Activated B cell treated with CpG ODN at 0.5 μM for 24 hours (primary cell): ENCODE measurements around the gene TPCN2. TPM values are rescaled to one million over a fixed set of nuclear protein-coding genes. Genes with fewer than 3 reads are reported as not detected.

ENCODE experiments used
- ATAC-seq: fragments of 200-7000 bp; cut with Tn5 transposase; one replicate; pipeline ENCODE4 v1.10.0; 2021; ENCODE audit warnings: low read depth, mild to moderate bottlenecking, moderate library complexity
- CTCF ChIA-PET: fragments of 350-600 bp; sonication (Branson Sonifier 250); formaldehyde crosslinking; loops from one replicate; lab custom pipeline; 2021; ENCODE audit warnings: antibody characterized with exemption; lab: Charles Lee
- POLR2A ChIA-PET: fragments of 350-600 bp; sonication (Branson Sonifier 250); formaldehyde crosslinking; loops from one replicate; lab custom pipeline; 2021; ENCODE audit warnings: antibody characterized with exemption; lab: Charles Lee
- DNase-seq: peaks from one replicate; pipeline ENCODE4 v3.0.0; 2022
- H3K27ac Mint-ChIP-seq: one replicate; pipeline ENCODE4 v1.8.0; 2020; ENCODE audit warnings: mixed read lengths
- H3K27me3 Mint-ChIP-seq: one replicate; pipeline ENCODE4 v1.8.0; 2021; ENCODE audit warnings: mixed read lengths
- H3K36me3 Mint-ChIP-seq: one replicate; pipeline ENCODE4 v1.8.0; 2021; ENCODE audit warnings: low read depth, mixed read lengths
- H3K4me1 Mint-ChIP-seq: one replicate; pipeline ENCODE4 v1.8.0; 2021; ENCODE audit warnings: mixed read lengths
- H3K4me3 Mint-ChIP-seq: one replicate; pipeline ENCODE4 v1.8.0; 2020; ENCODE audit warnings: mild to moderate bottlenecking, mixed read lengths
- H3K9me3 Mint-ChIP-seq: one replicate; pipeline ENCODE4 v1.8.0; 2020; ENCODE audit warnings: mixed read lengths
- CTCF ChIP-seq: fragments of 200-600 bp; IDR thresholded peaks from one replicate; pipeline ENCODE4 v1.8.0; 2022; ENCODE audit warnings: antibody characterized with exemption, mild to moderate bottlenecking
- intact Hi-C: fragments of 100-400 bp; cut with micrococcal nuclease; formaldehyde crosslinking; loops from one replicate; pipeline ENCODE4 v1.15.1; 2024
- total RNA-seq: library from RNA; stranded (reverse); gene quantifications from 2 replicates; pipeline ENCODE4 v1.2.3, GENCODE V29; 2022

Gene TPCN2
- total RNA-seq, 1 donor from 2014 or later, result 35.4 TPM

GRCh38 chr11:69167130-69167915 lies 118.6 kb downstream of the TPCN2 start:
- TF ChIP-seq CTCF, result no peak
- Mint-ChIP-seq H3K27me3 (no peaks in the 10 kb centered on the region), H3K27ac (peak overlapping the region; percentile 76), H3K36me3 (no peaks in the 10 kb centered on the region), H3K4me3 (peak overlapping the region; percentile 62), H3K4me1 (peaks cover 22% of the 10 kb centered on the region), H3K9me3 (peaks cover 4% of the 10 kb centered on the region)
- ATAC-seq (no peak), DNase-seq (no peak)
- ChIA-PET POLR2A (interaction anchor here (0.7 to 1.9 kb wide), 3 partner anchors 12 to 129 kb away, joined by 3 to 11 read pairs (median 4); partner anchors contain the start of gene SMIM38), CTCF (no interaction called here)
- intact Hi-C loops, result loop anchor here (2.0 to 5.0 kb wide), 2 partner anchors 45 to 475 kb away; no protein-coding TSS in a partner anchor

- no peak overlapping the region for H3K4me3 Mint-ChIP-seq
- intact Hi-C loops, result loop anchor here (2.0 to 5.0 kb wide), 2 partner anchors 46 to 475 kb away; no protein-coding TSS in a partner anchor
Observed at GRCh38 chr11:69167916-69168691, 119.4 kb downstream of the TPCN2 start.

DNA sequence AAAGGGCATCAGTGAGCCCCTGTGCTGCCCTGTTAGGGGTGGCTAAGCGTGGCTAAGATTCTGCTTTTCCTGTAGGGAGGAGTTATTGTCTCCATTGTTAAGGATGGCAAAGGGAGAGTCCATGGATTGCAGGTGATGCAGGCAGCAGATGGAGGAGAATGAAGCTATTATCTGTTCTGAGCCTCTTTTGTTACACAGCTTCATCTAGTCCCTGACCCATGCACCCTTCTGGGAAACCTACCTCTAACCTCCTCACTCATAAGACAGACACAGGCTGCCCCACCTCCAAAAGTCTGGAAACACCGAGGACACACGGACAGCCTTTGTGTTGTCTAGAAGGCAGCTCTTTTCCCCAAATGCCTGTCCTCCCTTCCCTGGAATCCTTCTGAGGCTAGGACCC lies 120.7 kb downstream of the TPCN2 start:
- H3K27me3 Mint-ChIP-seq, result no peaks in the 10 kb centered on the region
- intact Hi-C loops, result loop anchor here (5.0 kb wide), 1 partner anchor 47 kb away; no protein-coding TSS in a partner anchor
- ChIA-PET CTCF (no interaction called here), POLR2A (no interaction called here)
- H3K9me3 Mint-ChIP-seq, result peaks cover 3% of the 10 kb centered on the region
- no peak for DNase-seq
- H3K4me3 Mint-ChIP-seq, result no peak overlapping the region
- TF ChIP-seq CTCF, result no peak
- no peak overlapping the region for H3K27ac Mint-ChIP-seq
- H3K4me1 Mint-ChIP-seq, result peaks cover 22% of the 10 kb centered on the region
- ATAC-seq, result no peak
- H3K36me3 Mint-ChIP-seq, result no peaks in the 10 kb centered on the region

More at GRCh38 chr11:69167916-69168691, 119.4 kb downstream of the TPCN2 start:
- CTCF ChIA-PET, result no interaction called here
- Mint-ChIP-seq H3K27ac (no peak overlapping the region), H3K27me3 (no peaks in the 10 kb centered on the region), H3K36me3 (no peaks in the 10 kb centered on the region), H3K9me3 (no peaks in the 10 kb centered on the region), H3K4me1 (peaks cover 22% of the 10 kb centered on the region)
- TF ChIP-seq CTCF, result no peak
- ATAC-seq, result no peak
- no peak for DNase-seq
- POLR2A ChIA-PET, result no interaction called here

DNA sequence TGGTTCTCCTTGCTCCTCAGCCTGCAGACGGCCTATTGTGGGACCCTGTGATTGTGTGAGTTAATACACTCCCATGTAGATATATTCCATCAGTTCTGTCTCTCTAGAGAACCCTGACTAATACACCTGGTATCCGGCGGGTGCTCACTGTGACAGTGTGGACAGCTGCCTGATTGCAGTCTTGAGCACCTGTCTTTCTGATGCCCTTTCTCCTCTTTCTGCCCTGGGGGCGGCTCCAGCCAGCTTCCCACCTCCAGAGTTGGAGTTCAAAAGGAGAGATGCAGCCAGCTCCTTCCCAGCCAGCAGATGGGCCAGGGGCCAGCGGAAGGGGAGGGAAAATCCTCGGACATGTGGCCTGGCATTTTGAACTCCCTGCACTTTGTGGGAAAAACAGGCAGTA lies 122.0 kb downstream of the TPCN2 start:
- H3K27me3 Mint-ChIP-seq, result no peaks in the 10 kb centered on the region
- no peak for DNase-seq
- ChIA-PET POLR2A (no interaction called here), CTCF (no interaction called here)
- H3K9me3 Mint-ChIP-seq, result peaks cover 5% of the 10 kb centered on the region
- H3K27ac Mint-ChIP-seq, result no peak overlapping the region
- intact Hi-C loops, result no loop called here
- H3K4me3 Mint-ChIP-seq, result no peak overlapping the region
- ATAC-seq, result no peak
- no peaks in the 10 kb centered on the region for H3K36me3 Mint-ChIP-seq
- H3K4me1 Mint-ChIP-seq, result peaks cover 18% of the 10 kb centered on the region
- no peak for TF ChIP-seq CTCF
